H9 (cell line): ENCODE data around the gene KIF24. TPM values are rescaled to one million over a fixed set of nuclear protein-coding genes. Genes with fewer than 3 reads are reported as not detected.
"Not testable (repeated sequence)": the region's sequence is repeated elsewhere in the genome, so short reads cannot be mapped to it uniquely, and the experiment has no call there.

Source experiments
- DNase-seq: peaks from one replicate; pipeline ENCODE4 v3.0.0-alpha.2; 2017
- H2AFZ ChIP-seq: one replicate; pipeline ENCODE4 v1.6.1; 2013; ENCODE audit warnings: mild to moderate bottlenecking, low read length, control low read depth, moderate library complexity
- H2AK5ac ChIP-seq: 2 replicates; pipeline ENCODE4 v1.6.1; 2013; ENCODE audit warnings: low read length, control low read depth, mixed read lengths; ENCODE audit not compliant: insufficient read length
- H2BK120ac ChIP-seq: one replicate; pipeline ENCODE4 v1.6.1; 2013; ENCODE audit warnings: low read depth, mild to moderate bottlenecking, low read length, control low read depth, inconsistent platforms; ENCODE audit not compliant: poor library complexity, severe bottlenecking
- H2BK12ac ChIP-seq: 2 replicates; pipeline ENCODE4 v1.6.1; 2013; ENCODE audit warnings: low read length, control low read depth, mixed read lengths, low read depth; ENCODE audit not compliant: insufficient read length
- H2BK15ac ChIP-seq: 2 replicates; pipeline ENCODE4 v1.6.1; 2013; ENCODE audit warnings: low read depth, low read length, control low read depth
- H2BK20ac ChIP-seq: one replicate; pipeline ENCODE4 v1.6.1; 2013; ENCODE audit warnings: low read depth, mild to moderate bottlenecking, low read length, control low read depth, inconsistent platforms; ENCODE audit not compliant: poor library complexity, severe bottlenecking
- H2BK5ac ChIP-seq: 2 replicates; pipeline ENCODE4 v1.6.1; 2013; ENCODE audit warnings: low read length, control low read depth, mixed read lengths; ENCODE audit not compliant: insufficient read length
- H3K14ac ChIP-seq: 2 replicates; pipeline ENCODE4 v1.6.1; 2013; ENCODE audit warnings: low read length, control low read depth; ENCODE audit not compliant: insufficient read depth
- H3K18ac ChIP-seq: 2 replicates; pipeline ENCODE4 v1.6.1; 2013; ENCODE audit warnings: low read depth, mild to moderate bottlenecking, mixed read lengths, low read length, control low read depth; ENCODE audit not compliant: insufficient read length
- H3K23ac ChIP-seq: 2 replicates; pipeline ENCODE4 v1.6.1; 2013; ENCODE audit warnings: low read length, control low read depth, mixed read lengths, low read depth; ENCODE audit not compliant: insufficient read length
- H3K23me2 ChIP-seq: 2 replicates; pipeline ENCODE4 v1.6.1; 2013; ENCODE audit warnings: low read depth, mild to moderate bottlenecking, mixed read lengths, low read length, control low read depth; ENCODE audit not compliant: insufficient read length, poor library complexity, severe bottlenecking
- H3K27ac ChIP-seq: 2 replicates; pipeline ENCODE4 v1.5.1; 2013; ENCODE audit warnings: low read length, control low read depth, mixed read lengths, low read depth; ENCODE audit not compliant: insufficient read length
- H3K27me3 ChIP-seq: 2 replicates; pipeline ENCODE4 v1.6.1; 2013; ENCODE audit warnings: low read length, control low read depth, inconsistent platforms; ENCODE audit not compliant: insufficient read depth
- H3K4ac ChIP-seq: 2 replicates; pipeline ENCODE4 v1.6.1; 2013; ENCODE audit warnings: low read depth, mild to moderate bottlenecking, control low read depth, inconsistent platforms, low read length, moderate library complexity
- H3K4me1 ChIP-seq: 2 replicates; pipeline ENCODE4 v1.6.1; 2013; ENCODE audit warnings: low read length, control low read depth, inconsistent platforms; ENCODE audit not compliant: insufficient read depth
- H3K4me2 ChIP-seq: 2 replicates; pipeline ENCODE4 v1.6.1; 2013; ENCODE audit warnings: low read length, control low read depth, mixed read lengths; ENCODE audit not compliant: insufficient read length, insufficient read depth
- H3K56ac ChIP-seq: 2 replicates; pipeline ENCODE4 v1.6.1; 2013; ENCODE audit warnings: low read depth, mild to moderate bottlenecking, mixed read lengths, low read length, control low read depth; ENCODE audit not compliant: insufficient read length
- H3K79me1 ChIP-seq: 2 replicates; pipeline ENCODE4 v1.6.1; 2013; ENCODE audit warnings: low read depth, mild to moderate bottlenecking, moderate library complexity, low read length, control low read depth, inconsistent platforms; ENCODE audit not compliant: insufficient read depth, poor library complexity, severe bottlenecking
- H3K79me2 ChIP-seq: 2 replicates; pipeline ENCODE4 v1.6.1; 2013; ENCODE audit warnings: low read length, control low read depth, inconsistent platforms; ENCODE audit not compliant: insufficient read depth
- H3K9ac ChIP-seq: 2 replicates; pipeline ENCODE4 v1.6.1; 2013; ENCODE audit warnings: low read length, control low read depth, mixed read lengths; ENCODE audit not compliant: insufficient read length; ENCODE audit errors: extremely low read depth
- H3K9me3 ChIP-seq: one replicate; pipeline ENCODE4 v1.6.1; 2013; ENCODE audit warnings: low read depth, low read length, inconsistent platforms; ENCODE audit not compliant: control insufficient read depth
- H3T11ph ChIP-seq: one replicate; pipeline ENCODE4 v1.6.1; 2013; ENCODE audit warnings: mild to moderate bottlenecking, low read length, control low read depth, inconsistent platforms
- H4K20me1 ChIP-seq: one replicate; pipeline ENCODE4 v1.6.1; 2013; ENCODE audit not compliant: control insufficient read depth, insufficient read length, insufficient read depth
- H4K5ac ChIP-seq: 2 replicates; pipeline ENCODE4 v1.6.1; 2013; ENCODE audit warnings: low read depth, mild to moderate bottlenecking, mixed read lengths, low read length, control low read depth; ENCODE audit not compliant: insufficient read length
- H4K8ac ChIP-seq: replicated peaks from 2 replicates; pipeline ENCODE4 v1.6.1; 2013; ENCODE audit warnings: low read length, control low read depth, mixed read lengths, low read depth; ENCODE audit not compliant: insufficient read length
- H4K91ac ChIP-seq: 2 replicates; pipeline ENCODE4 v1.6.1; 2013; ENCODE audit warnings: low read depth, mild to moderate bottlenecking, moderate library complexity, mixed read lengths, low read length, control low read depth; ENCODE audit not compliant: insufficient read length
- H3K27ac Mint-ChIP-seq, 3 experiments: 2 replicates in 2 of 3; 3 replicates in 1 of 3; pipeline ENCODE4 v1.8.0; 2020 to 2021; ENCODE audit warnings: mixed read lengths in 3 of 3, mild to moderate bottlenecking in 1 of 3, moderate library complexity in 1 of 3
- H3K27me3 Mint-ChIP-seq: 2 replicates; pipeline ENCODE4 v1.8.0; 2021; ENCODE audit warnings: low read depth, mild to moderate bottlenecking, moderate library complexity, mixed read lengths
- H3K36me3 Mint-ChIP-seq, 3 experiments: 2 replicates in 2 of 3; 3 replicates in 1 of 3; pipeline ENCODE4 v1.8.0; 2020 to 2021; ENCODE audit warnings: low read depth in 3 of 3, mixed read lengths in 3 of 3; ENCODE audit not compliant: insufficient read depth in 1 of 3
- H3K4me1 Mint-ChIP-seq, 2 experiments: 2 replicates each; pipeline ENCODE4 v1.8.0; 2020; ENCODE audit warnings: mixed read lengths in 2 of 2
- H3K4me3 Mint-ChIP-seq, 2 experiments: 2 replicates in 1 of 2; 3 replicates in 1 of 2; pipeline ENCODE4 v1.8.0; 2020 to 2021; ENCODE audit warnings: mild to moderate bottlenecking in 2 of 2, mixed read lengths in 2 of 2, moderate library complexity in 1 of 2
- H3K9me3 Mint-ChIP-seq, 2 experiments: 2 replicates in 1 of 2; 3 replicates in 1 of 2; pipeline ENCODE4 v1.8.0; 2020; ENCODE audit warnings: mild to moderate bottlenecking in 2 of 2, mixed read lengths in 2 of 2, moderate library complexity in 1 of 2
- WGBS: extraction: QIAGEN DNeasy Blood & Tissue Kit; methylation state at CpG from one replicate; pipeline ENCODE4 v1.1.7; 2013; ENCODE audit warnings: missing lambda C conversion rate, low lambda C conversion rate, mixed read lengths; ENCODE audit not compliant: insufficient read length; ENCODE audit errors: extremely low coverage; 5-methylcytosine and 5-hydroxymethylcytosine counted together
- total RNA-seq: library from RNA; stranded (reverse); gene quantifications from 2 replicates; pipeline ENCODE4 v1.2.1, GENCODE V29; 2021
- TF ChIP-seq, protein P1 (sequence below): fragments of 200-600 bp; sonication (generic); conservative IDR thresholded peaks from 3 replicates; pipeline ENCODE4 v1.8.0; 2021; ENCODE audit warnings: antibody characterized with exemption, mild to moderate bottlenecking

Gene KIF24
- total RNA-seq, 1 experiment from 2014 or later: 4.0 TPM

DNA sequence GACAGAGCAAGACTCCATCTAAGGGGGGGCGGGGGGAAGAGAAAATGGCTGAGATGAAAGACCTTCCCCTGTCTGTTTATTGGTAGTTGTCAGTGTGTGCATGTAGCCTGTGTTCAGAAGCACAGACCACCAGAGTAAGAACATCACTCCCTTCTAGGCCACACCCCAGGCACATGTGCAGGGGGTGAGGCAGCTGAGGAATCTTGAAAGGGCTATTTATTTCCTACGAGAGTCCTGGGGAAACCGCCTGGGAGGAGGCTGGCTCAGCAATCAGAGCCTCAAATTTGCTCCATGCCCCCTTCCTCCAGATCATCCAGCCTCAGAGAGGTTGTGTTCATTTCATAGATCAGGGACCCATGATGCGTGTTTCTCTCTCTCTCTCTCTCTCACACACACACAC, 40.6 kb upstream of the KIF24 start:
- no peak overlapping the region for H2AK5ac ChIP-seq
- no peaks in the 10 kb centered on the region for H4K20me1 ChIP-seq
- H3K56ac ChIP-seq: no peak overlapping the region
- no peak overlapping the region for H3K18ac ChIP-seq
- H2AFZ ChIP-seq: no peak overlapping the region
- Mint-ChIP-seq H3K4me1 (peaks cover 4 to 5% of the 10 kb centered on the region in 2 experiments), H3K36me3 (peaks cover 44 to 46% (median 45%) of the 10 kb centered on the region in 3 experiments), H3K9me3 (peaks cover 7 to 22% of the 10 kb centered on the region in 2 experiments; a peak in 4 of 5 replicates), H3K27ac (no peak overlapping the region; a peak in 1 of 7 replicates), H3K4me3 (no peak overlapping the region), H3K27me3 (peaks cover 7% of the 10 kb centered on the region)
- no peak overlapping the region for H3K27ac ChIP-seq
- DNase-seq: no peak
- no peak overlapping the region for H2BK12ac ChIP-seq
- H3T11ph ChIP-seq: no peak overlapping the region
- H3K9me3 ChIP-seq: no peaks in the 10 kb centered on the region
- no peak overlapping the region for H3K9ac ChIP-seq
- H2BK5ac ChIP-seq: no peak overlapping the region
- no peaks in the 10 kb centered on the region for H3K23me2 ChIP-seq
- no CpG with 5 or more reads among the region's 4 CpGs for WGBS
- H3K79me2 ChIP-seq: no peaks in the 10 kb centered on the region
- H2BK120ac ChIP-seq: no peak overlapping the region
- no peak overlapping the region for H3K23ac ChIP-seq
- no peak overlapping the region for H4K91ac ChIP-seq
- TF ChIP-seq, protein P1, sequence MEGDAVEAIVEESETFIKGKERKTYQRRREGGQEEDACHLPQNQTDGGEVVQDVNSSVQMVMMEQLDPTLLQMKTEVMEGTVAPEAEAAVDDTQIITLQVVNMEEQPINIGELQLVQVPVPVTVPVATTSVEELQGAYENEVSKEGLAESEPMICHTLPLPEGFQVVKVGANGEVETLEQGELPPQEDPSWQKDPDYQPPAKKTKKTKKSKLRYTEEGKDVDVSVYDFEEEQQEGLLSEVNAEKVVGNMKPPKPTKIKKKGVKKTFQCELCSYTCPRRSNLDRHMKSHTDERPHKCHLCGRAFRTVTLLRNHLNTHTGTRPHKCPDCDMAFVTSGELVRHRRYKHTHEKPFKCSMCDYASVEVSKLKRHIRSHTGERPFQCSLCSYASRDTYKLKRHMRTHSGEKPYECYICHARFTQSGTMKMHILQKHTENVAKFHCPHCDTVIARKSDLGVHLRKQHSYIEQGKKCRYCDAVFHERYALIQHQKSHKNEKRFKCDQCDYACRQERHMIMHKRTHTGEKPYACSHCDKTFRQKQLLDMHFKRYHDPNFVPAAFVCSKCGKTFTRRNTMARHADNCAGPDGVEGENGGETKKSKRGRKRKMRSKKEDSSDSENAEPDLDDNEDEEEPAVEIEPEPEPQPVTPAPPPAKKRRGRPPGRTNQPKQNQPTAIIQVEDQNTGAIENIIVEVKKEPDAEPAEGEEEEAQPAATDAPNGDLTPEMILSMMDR: no peak
- H4K8ac ChIP-seq: no peak overlapping the region
- no peak overlapping the region for H2BK20ac ChIP-seq
- H2BK15ac ChIP-seq: no peak overlapping the region
- H3K4ac ChIP-seq: no peak overlapping the region
- H3K14ac ChIP-seq: no peak overlapping the region
- no peak overlapping the region for H4K5ac ChIP-seq
- H3K4me2 ChIP-seq: no peak overlapping the region
- no peaks in the 10 kb centered on the region for H3K79me1 ChIP-seq
- H3K27me3 ChIP-seq: no peaks in the 10 kb centered on the region
- H3K4me1 ChIP-seq: peaks cover 5% of the 10 kb centered on the region

DNA sequence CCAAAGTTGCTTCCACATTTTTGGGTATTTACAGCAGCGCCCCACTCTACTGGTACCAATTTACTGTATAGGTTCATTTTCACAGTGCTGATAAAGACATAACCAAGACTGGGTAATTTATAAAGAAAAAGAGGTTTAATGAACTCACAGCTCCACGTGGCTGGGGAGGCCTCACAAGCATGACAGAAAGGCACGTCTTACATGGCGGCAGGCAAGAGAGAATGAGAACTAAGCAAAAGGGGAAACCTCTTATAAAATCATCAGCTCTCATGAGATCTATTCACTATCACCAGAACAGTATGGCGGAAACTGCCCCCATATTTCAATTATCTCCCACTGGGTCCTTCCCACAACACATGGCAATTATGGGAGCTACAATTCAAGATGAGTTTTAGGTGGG, 39.7 kb upstream of the KIF24 start:
- not testable (repeated sequence) for H3K27ac Mint-ChIP-seq, H2BK15ac ChIP-seq, H3K79me2 ChIP-seq, H3K27me3 ChIP-seq, H3K18ac ChIP-seq, H3K27ac ChIP-seq, H3K9ac ChIP-seq, H3K14ac ChIP-seq, H3K23ac ChIP-seq, H2BK12ac ChIP-seq, DNase-seq, H3K4me3 Mint-ChIP-seq, H3K9me3 ChIP-seq, H4K8ac ChIP-seq, H2BK20ac ChIP-seq, H2BK120ac ChIP-seq, H3K23me2 ChIP-seq, H2BK5ac ChIP-seq, H4K20me1 ChIP-seq, H3K4me2 ChIP-seq, H3K79me1 ChIP-seq, H3K27me3 Mint-ChIP-seq, H4K5ac ChIP-seq, H3K4ac ChIP-seq, H4K91ac ChIP-seq, H2AFZ ChIP-seq, H3K56ac ChIP-seq, H3T11ph ChIP-seq, H2AK5ac ChIP-seq
- Mint-ChIP-seq H3K36me3 (peaks cover 44 to 46% (median 45%) of the 10 kb centered on the region in 3 experiments), H3K4me1 (peaks cover 11 to 13% of the 10 kb centered on the region in 2 experiments), H3K9me3 (peaks cover 7 to 22% of the 10 kb centered on the region in 2 experiments; a peak in 4 of 5 replicates)
- H3K4me1 ChIP-seq: peaks cover 13% of the 10 kb centered on the region
- no CpG with 5 or more reads among the region's 5 CpGs for WGBS
